Astrocyte (in vitro differentiated cells and primary cell): ENCODE measurements around the gene CRADD. TPM values are rescaled to one million over a fixed set of nuclear protein-coding genes. Genes with fewer than 3 reads are reported as not detected.

Experiments used
- DNase-seq: peaks from one replicate; pipeline ENCODE4 v3.0.0-alpha.2; 2010; ENCODE audit warnings: low read depth
- FAIRE-seq: peaks from 2 replicates; lab custom pipeline; 2011; peaks lifted over from hg19 to GRCh38; lab: Jason Lieb, UNC
- H2AFZ ChIP-seq: 2 replicates; pipeline ENCODE4 v1.6.0; 2012; ENCODE audit warnings: low read depth, low read length, inconsistent platforms
- H3K27ac ChIP-seq: 2 replicates; pipeline ENCODE4 v1.5.1; 2011; ENCODE audit warnings: low read depth, low read length, inconsistent platforms
- H3K27me3 ChIP-seq: 2 replicates; pipeline ENCODE4 v1.6.0; 2011; ENCODE audit warnings: low read length, inconsistent platforms; ENCODE audit not compliant: insufficient read depth
- H3K36me3 ChIP-seq: 2 replicates; pipeline ENCODE4 v1.5.1; 2011; ENCODE audit warnings: low read length, inconsistent platforms; ENCODE audit not compliant: insufficient read depth
- H3K4me1 ChIP-seq: 2 replicates; pipeline ENCODE4 v1.5.1; 2011; ENCODE audit warnings: low read length, inconsistent platforms; ENCODE audit not compliant: insufficient read depth
- H3K4me2 ChIP-seq: 2 replicates; pipeline ENCODE4 v1.6.0; 2012; ENCODE audit warnings: low read length, inconsistent platforms
- H3K4me3 ChIP-seq: 2 replicates; pipeline ENCODE4 v1.5.1; 2011; ENCODE audit warnings: low read depth, mild to moderate bottlenecking, low read length, inconsistent platforms; ENCODE audit not compliant: insufficient read depth
- H3K79me2 ChIP-seq: 2 replicates; pipeline ENCODE4 v1.6.0; 2012; ENCODE audit warnings: mild to moderate bottlenecking, low read length, inconsistent platforms; ENCODE audit not compliant: insufficient read depth
- H3K9ac ChIP-seq: 2 replicates; pipeline ENCODE4 v1.6.0; 2012; ENCODE audit warnings: mild to moderate bottlenecking, low read length, inconsistent platforms
- H3K9me3 ChIP-seq: 2 replicates; pipeline ENCODE4 v1.5.1; 2012; ENCODE audit warnings: low read depth, mild to moderate bottlenecking, low read length, inconsistent platforms; ENCODE audit not compliant: insufficient read depth
- H4K20me1 ChIP-seq: 2 replicates; pipeline ENCODE4 v1.6.0; 2012; ENCODE audit warnings: low read length, inconsistent platforms; ENCODE audit not compliant: insufficient read depth
- H3K27ac Mint-ChIP-seq: one replicate; pipeline ENCODE4 v1.8.0; 2021; ENCODE audit warnings: mild to moderate bottlenecking, mixed read lengths; ENCODE audit not compliant: unreplicated experiment
- H3K27me3 Mint-ChIP-seq: one replicate; pipeline ENCODE4 v1.8.0; 2021; ENCODE audit warnings: low read depth, mixed read lengths; ENCODE audit not compliant: unreplicated experiment
- H3K36me3 Mint-ChIP-seq: one replicate; pipeline ENCODE4 v1.8.0; 2021; ENCODE audit warnings: low read depth, mixed read lengths; ENCODE audit not compliant: unreplicated experiment
- H3K4me1 Mint-ChIP-seq: one replicate; pipeline ENCODE4 v1.8.0; 2021; ENCODE audit warnings: low read depth, mixed read lengths; ENCODE audit not compliant: unreplicated experiment
- H3K4me3 Mint-ChIP-seq: one replicate; pipeline ENCODE4 v1.8.0; 2021; ENCODE audit warnings: mild to moderate bottlenecking, moderate library complexity, mixed read lengths; ENCODE audit not compliant: unreplicated experiment
- H3K9me3 Mint-ChIP-seq: one replicate; pipeline ENCODE4 v1.8.0; 2021; ENCODE audit warnings: mild to moderate bottlenecking, mixed read lengths; ENCODE audit not compliant: unreplicated experiment
- EZH2 ChIP-seq: IDR thresholded peaks from 2 replicates; pipeline ENCODE4 v1.6.1; 2012; ENCODE audit warnings: mild to moderate bottlenecking, low read length, inconsistent platforms; ENCODE audit not compliant: insufficient read depth
- total RNA-seq: library from RNA; stranded (reverse); gene quantifications from 2 replicates; pipeline ENCODE4 v1.2.1, GENCODE V29; 2021
- TF ChIP-seq, protein P1 (sequence below): IDR thresholded peaks from 2 replicates; pipeline ENCODE4 v1.5.1; 2011; ENCODE audit warnings: low read depth, mild to moderate bottlenecking, inconsistent platforms, low read length, moderate library complexity; ENCODE audit not compliant: insufficient read depth

The CRADD gene
- total RNA-seq, 1 donor from 2014 or later = 8.8 TPM

DNA sequence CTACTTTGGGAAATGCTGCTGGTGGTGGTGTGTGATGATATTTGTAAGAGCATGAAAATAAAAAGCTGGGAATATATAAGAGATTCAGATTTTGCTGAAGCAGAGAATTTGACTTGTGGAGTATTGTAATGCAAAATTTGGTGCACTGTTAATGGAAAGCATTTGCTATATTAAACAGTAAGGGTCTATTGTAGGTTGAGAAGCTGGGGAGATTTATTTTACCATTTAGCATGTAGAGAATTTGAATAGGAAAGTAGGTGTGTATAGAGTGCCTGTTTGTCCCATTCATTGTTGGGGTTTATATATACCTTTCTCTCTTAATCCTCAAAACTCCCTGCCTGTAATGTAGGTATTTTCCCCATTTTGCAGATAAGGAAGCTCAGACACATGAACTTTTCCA, 48.4 kb downstream of the CRADD start:
- Histone ChIP-seq H3K79me2 (no peaks in the 10 kb centered on the region), H3K27ac (no peak overlapping the region), H4K20me1 (no peaks in the 10 kb centered on the region), H3K9ac (no peak overlapping the region), H2AFZ (no peak overlapping the region), H3K4me3 (no peak overlapping the region), H3K36me3 (no peaks in the 10 kb centered on the region), H3K27me3 (no peaks in the 10 kb centered on the region), H3K9me3 (no peaks in the 10 kb centered on the region), H3K4me2 (no peak overlapping the region), H3K4me1 (no peaks in the 10 kb centered on the region)
- H3K36me3 Mint-ChIP-seq = no peaks in the 10 kb centered on the region
- no peaks in the 10 kb centered on the region for H3K9me3 Mint-ChIP-seq
- H3K4me1 Mint-ChIP-seq = no peaks in the 10 kb centered on the region
- no peak for TF ChIP-seq EZH2
- TF ChIP-seq, protein P1, sequence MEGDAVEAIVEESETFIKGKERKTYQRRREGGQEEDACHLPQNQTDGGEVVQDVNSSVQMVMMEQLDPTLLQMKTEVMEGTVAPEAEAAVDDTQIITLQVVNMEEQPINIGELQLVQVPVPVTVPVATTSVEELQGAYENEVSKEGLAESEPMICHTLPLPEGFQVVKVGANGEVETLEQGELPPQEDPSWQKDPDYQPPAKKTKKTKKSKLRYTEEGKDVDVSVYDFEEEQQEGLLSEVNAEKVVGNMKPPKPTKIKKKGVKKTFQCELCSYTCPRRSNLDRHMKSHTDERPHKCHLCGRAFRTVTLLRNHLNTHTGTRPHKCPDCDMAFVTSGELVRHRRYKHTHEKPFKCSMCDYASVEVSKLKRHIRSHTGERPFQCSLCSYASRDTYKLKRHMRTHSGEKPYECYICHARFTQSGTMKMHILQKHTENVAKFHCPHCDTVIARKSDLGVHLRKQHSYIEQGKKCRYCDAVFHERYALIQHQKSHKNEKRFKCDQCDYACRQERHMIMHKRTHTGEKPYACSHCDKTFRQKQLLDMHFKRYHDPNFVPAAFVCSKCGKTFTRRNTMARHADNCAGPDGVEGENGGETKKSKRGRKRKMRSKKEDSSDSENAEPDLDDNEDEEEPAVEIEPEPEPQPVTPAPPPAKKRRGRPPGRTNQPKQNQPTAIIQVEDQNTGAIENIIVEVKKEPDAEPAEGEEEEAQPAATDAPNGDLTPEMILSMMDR = no peak
- H3K4me3 Mint-ChIP-seq = no peak overlapping the region
- no peak overlapping the region for H3K27ac Mint-ChIP-seq
- DNase-seq (no peak), FAIRE-seq (no peak)
- H3K27me3 Mint-ChIP-seq = no peaks in the 10 kb centered on the region

DNA sequence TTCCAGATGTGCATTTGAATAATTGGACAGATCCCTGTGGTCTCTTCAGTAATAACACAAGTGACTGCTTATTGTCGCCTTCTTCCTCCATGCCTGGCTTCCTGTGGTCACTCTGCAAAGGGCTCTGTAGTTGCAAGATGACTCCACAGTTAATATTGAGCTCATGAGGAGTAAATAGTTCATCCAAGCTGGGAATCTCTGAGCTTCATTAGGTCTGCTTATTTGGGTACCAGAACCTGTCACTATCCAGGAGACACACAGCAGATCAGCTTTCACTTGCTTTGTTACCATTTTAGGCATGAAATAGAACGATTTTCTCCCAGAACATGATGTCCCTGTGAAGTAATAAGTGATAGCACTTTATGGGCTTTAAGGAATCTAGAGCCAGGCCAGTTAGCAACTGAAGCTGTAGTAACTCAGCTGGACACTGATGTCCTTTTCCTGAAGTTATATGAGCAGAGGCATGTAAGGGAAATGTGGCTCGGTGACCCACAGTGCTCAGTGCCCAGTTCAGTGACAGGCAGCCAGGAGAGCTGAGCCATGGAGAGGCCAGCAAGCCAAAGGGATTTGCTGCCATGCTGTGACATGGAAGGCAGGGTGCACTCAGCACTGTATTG, 50.1 kb downstream of the CRADD start:
- Histone ChIP-seq H3K9ac (no peak overlapping the region), H3K4me2 (no peak overlapping the region), H3K4me3 (no peak overlapping the region), H3K4me1 (no peaks in the 10 kb centered on the region), H3K27me3 (no peaks in the 10 kb centered on the region), H3K27ac (no peak overlapping the region), H3K79me2 (no peaks in the 10 kb centered on the region), H3K9me3 (no peaks in the 10 kb centered on the region), H2AFZ (no peak overlapping the region), H3K36me3 (no peaks in the 10 kb centered on the region), H4K20me1 (no peaks in the 10 kb centered on the region)
- Mint-ChIP-seq H3K36me3 (no peaks in the 10 kb centered on the region), H3K4me3 (no peak overlapping the region), H3K27me3 (no peaks in the 10 kb centered on the region), H3K27ac (no peak overlapping the region), H3K4me1 (no peaks in the 10 kb centered on the region), H3K9me3 (no peaks in the 10 kb centered on the region)
- DNase-seq = no peak
- TF ChIP-seq EZH2 = no peak
- TF ChIP-seq, protein P1 = no peak
- no peak for FAIRE-seq

DNA sequence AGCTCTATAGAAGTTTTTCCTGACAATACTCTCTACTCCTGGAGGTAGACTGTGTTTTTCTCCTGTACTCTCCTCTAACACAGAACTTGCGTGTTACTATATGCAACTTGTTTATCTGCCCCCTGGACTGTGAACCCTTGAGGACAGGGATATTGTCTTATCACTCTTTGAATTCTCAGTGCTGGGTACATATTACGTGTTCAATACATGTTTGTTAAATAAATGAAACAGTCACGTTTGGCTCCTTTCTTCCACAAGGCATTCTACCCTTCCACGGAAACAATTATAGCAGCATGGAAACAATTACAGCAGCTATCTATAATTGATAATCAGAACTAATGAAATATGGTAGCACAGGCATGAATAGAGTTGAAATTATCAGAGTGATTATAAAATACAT, 50.7 kb downstream of the CRADD start:
- H3K27ac ChIP-seq = no peak overlapping the region
- Mint-ChIP-seq H3K27ac (no peak overlapping the region), H3K36me3 (no peaks in the 10 kb centered on the region), H3K9me3 (no peaks in the 10 kb centered on the region), H3K4me1 (no peaks in the 10 kb centered on the region), H3K27me3 (no peaks in the 10 kb centered on the region), H3K4me3 (no peak overlapping the region)
- no peak overlapping the region for H3K9ac ChIP-seq
- DNase-seq = no peak
- no peaks in the 10 kb centered on the region for H3K27me3 ChIP-seq
- no peak for TF ChIP-seq EZH2
- TF ChIP-seq, protein P1 = no peak
- no peak overlapping the region for H2AFZ ChIP-seq
- no peaks in the 10 kb centered on the region for H3K4me1 ChIP-seq
- H3K36me3 ChIP-seq = no peaks in the 10 kb centered on the region
- no peaks in the 10 kb centered on the region for H4K20me1 ChIP-seq
- no peak for FAIRE-seq
- H3K9me3 ChIP-seq = no peaks in the 10 kb centered on the region
- no peak overlapping the region for H3K4me3 ChIP-seq
- no peak overlapping the region for H3K4me2 ChIP-seq
- H3K79me2 ChIP-seq = no peaks in the 10 kb centered on the region
